HG03469 (cell line): ENCODE measurements around the gene NUDT14.

Experiments
- ATAC-seq: cut with Tn5 transposase; IDR thresholded peaks from one replicate; pipeline ENCODE4 v1.9.1; 2021; ENCODE audit warnings: mild to moderate bottlenecking, moderate library complexity, moderate number of reproducible peaks; ENCODE audit not compliant: unreplicated experiment

The NUDT14 gene

GRCh38 chr14:105180592-105181548 lies at the start of gene NUDT14:
NUDT14 (minus strand) TSS chr14:105181312; CDS start chr14:105181209, 103 bp downstream.
- ATAC-seq = peak; percentile 63

GRCh38 chr14:105229099-105229655 lies 48.1 kb upstream of the NUDT14 start:
- ATAC-seq = no peak

- ATAC-seq = no peak
These were observed 47.5 kb upstream of the NUDT14 start for GRCh38 chr14:105228562-105228961.

- ATAC-seq = no peak
These were observed 46.2 kb upstream of the NUDT14 start for GRCh38 chr14:105227346-105227745.

- ATAC-seq = no peak
These were observed 45.1 kb upstream of the NUDT14 start for GRCh38 chr14:105226198-105226597.

- no peak for ATAC-seq
These were observed 43.9 kb upstream of the NUDT14 start for GRCh38 chr14:105224845-105225570.

GRCh38 chr14:105223770-105224544 lies 42.8 kb upstream of the NUDT14 start:
- no peak for ATAC-seq

GRCh38 chr14:105223260-105223659 lies 42.1 kb upstream of the NUDT14 start:
- ATAC-seq = no peak

- no peak for ATAC-seq
These were observed 40.6 kb upstream of the NUDT14 start for GRCh38 chr14:105221598-105222178.

- ATAC-seq = no peak
These were observed 39.8 kb upstream of the NUDT14 start for GRCh38 chr14:105220699-105221597.

- ATAC-seq = no peak
These were observed 38.6 kb upstream of the NUDT14 start for GRCh38 chr14:105219753-105220152.

- ATAC-seq = no peak
These were observed 38.0 kb upstream of the NUDT14 start for GRCh38 chr14:105219043-105219612.

GRCh38 chr14:105218611-105219010 lies 37.5 kb upstream of the NUDT14 start:
- no peak for ATAC-seq

- no peak for ATAC-seq
These were observed 36.7 kb upstream of the NUDT14 start for GRCh38 chr14:105217774-105218173.

- no peak for ATAC-seq
These were observed 35.6 kb upstream of the NUDT14 start for GRCh38 chr14:105216490-105217247.

GRCh38 chr14:105215602-105216001 lies 34.5 kb upstream of the NUDT14 start:
- no peak for ATAC-seq

GRCh38 chr14:105214324-105214915 lies 33.3 kb upstream of the NUDT14 start:
- no peak for ATAC-seq

- no peak for ATAC-seq
These were observed 32.2 kb upstream of the NUDT14 start for GRCh38 chr14:105213361-105213760.
